ENCODE data around the gene GALNT9. TPM values are rescaled to one million over a fixed set of nuclear protein-coding genes. Genes with fewer than 3 reads are reported as not detected.

Gene GALNT9
- total RNA-seq, 2 donors from 2014 or later, result 4.0 to 10.8 TPM

- Histone ChIP-seq H3K27me3 (no peaks in the 10 kb centered on the region), H3K9me3 (peaks cover 0 to 15% of the 10 kb centered on the region in 2 donors), H3K4me3 (no peak overlapping the region), H3K36me3 (no peaks in the 10 kb centered on the region), H3K27ac (no peak overlapping the region), H3K4me1 (no peaks in the 10 kb centered on the region)
- no peak for DNase-seq (ENCODE audit: low spot score)
- TF ChIP-seq CTCF (IDR thresholded peaks at IDR 0.05), result no peak
Observed at GRCh38 chr12:132315507-132315906, 13.9 kb downstream of the GALNT9 start.

DNA sequence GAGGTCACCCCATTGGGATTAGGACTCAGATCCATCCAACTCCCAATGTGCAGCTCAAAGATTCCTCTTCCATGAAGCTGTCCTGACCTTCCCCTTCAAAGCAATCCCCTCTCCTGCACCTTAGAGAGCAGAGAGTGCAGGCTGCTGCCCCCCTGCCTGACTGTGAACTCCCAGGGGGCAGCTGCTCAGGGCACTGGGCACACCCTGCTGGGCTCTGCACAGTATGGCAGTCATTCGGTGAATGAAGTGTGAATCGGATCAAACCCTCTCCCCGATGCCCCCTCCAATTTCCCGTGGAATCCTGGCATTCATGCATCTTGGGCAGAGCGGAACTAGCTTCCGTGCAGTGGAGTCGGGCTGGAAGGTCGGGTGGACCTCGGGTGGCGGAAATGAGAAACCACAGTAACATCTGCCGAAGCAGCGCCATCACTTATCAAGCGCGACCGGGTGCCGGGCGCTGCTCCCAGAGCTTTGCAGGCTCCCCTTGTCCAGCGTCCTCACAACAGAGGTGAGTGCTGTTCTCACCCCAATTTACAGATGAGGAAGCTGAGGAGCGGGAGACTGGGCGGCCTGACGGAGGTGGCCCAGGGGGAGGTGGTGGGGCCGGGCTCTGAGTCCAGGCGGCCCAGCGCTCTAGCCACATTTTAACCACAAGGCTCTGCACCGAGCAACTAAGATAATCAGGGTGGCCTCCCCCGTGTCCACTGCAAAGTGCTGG is 14.7 kb downstream of the GALNT9 start:
- Histone ChIP-seq H3K27ac (no peak overlapping the region), H3K9me3 (peaks cover 0 to 22% of the 10 kb centered on the region in 2 donors), H3K4me3 (no peak overlapping the region), H3K36me3 (no peaks in the 10 kb centered on the region), H3K27me3 (no peaks in the 10 kb centered on the region), H3K4me1 (no peaks in the 10 kb centered on the region)
- no peak for DNase-seq (ENCODE audit: low spot score)
- no peak for TF ChIP-seq CTCF (IDR thresholded peaks at IDR 0.05)

- H3K27me3 ChIP-seq, result no peaks in the 10 kb centered on the region
- no peak overlapping the region for H3K27ac ChIP-seq
- no peaks in the 10 kb centered on the region for H3K36me3 ChIP-seq
- peaks cover 0 to 25% of the 10 kb centered on the region in 2 donors for H3K9me3 ChIP-seq
- no peak overlapping the region for H3K4me3 ChIP-seq
- H3K4me1 ChIP-seq, result no peaks in the 10 kb centered on the region
- TF ChIP-seq CTCF (IDR thresholded peaks at IDR 0.05), result no peak
- no peak for DNase-seq (ENCODE audit: low spot score)
Observed at GRCh38 chr12:132314035-132314434, 15.4 kb downstream of the GALNT9 start.

DNA sequence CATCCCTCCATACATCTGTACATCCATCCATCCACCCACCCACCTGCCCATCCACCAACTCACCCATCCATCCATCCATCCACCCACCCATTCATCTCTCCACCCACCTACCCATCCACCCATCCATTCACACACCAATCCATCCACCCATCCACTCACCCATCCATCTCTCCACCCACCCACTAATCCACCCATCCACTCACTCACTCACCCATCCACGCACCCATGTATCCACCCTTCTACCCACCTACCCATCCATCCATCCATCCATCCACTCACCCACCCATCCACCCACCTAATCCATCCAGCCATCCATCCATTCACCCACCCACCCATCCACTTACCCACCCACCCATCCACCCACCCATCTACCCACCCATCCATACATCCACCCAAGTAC is 16.2 kb downstream of the GALNT9 start:
- no peaks in the 10 kb centered on the region for H3K4me1 ChIP-seq
- no peak for TF ChIP-seq CTCF (IDR thresholded peaks at IDR 0.05)
- H3K27ac ChIP-seq, result no peak overlapping the region
- H3K9me3 ChIP-seq, result peaks cover 0 to 25% of the 10 kb centered on the region in 2 donors
- H3K27me3 ChIP-seq, result no peaks in the 10 kb centered on the region
- H3K36me3 ChIP-seq, result no peaks in the 10 kb centered on the region
- H3K4me3 ChIP-seq, result no peak overlapping the region
- DNase-seq (ENCODE audit: low spot score), result no peak

DNA sequence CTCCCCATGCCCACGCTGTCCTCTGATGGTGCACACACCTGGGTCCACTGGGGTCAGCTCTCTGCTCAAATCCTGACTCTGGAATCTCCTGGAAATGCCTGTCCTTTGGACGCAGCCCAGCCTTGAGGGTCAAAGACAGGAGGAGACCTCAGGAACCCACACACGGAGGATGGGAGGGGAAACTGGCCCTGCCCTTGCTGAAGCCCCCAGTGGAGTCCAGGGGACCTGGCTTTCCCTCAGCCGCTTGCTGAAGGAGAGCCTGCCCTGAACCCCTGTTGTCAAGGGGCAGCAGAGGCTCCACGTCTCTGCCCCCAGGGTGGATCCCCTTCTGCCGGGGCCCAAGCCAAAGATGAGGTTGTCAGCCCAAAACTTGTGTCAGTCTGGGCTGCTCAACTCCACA is 16.9 kb downstream of the GALNT9 start:
- Histone ChIP-seq H3K4me3 (no peak overlapping the region), H3K4me1 (no peaks in the 10 kb centered on the region), H3K36me3 (no peaks in the 10 kb centered on the region), H3K9me3 (peaks cover 0 to 25% of the 10 kb centered on the region in 2 donors), H3K27me3 (no peaks in the 10 kb centered on the region), H3K27ac (no peak overlapping the region)
- no peak for DNase-seq (ENCODE audit: low spot score)
- TF ChIP-seq CTCF (IDR thresholded peaks at IDR 0.05), result no peak
